LNCAP (cell line): Measurements from ENCODE around the gene MPRIP.

Source experiments
- TF ChIP-seq, protein P1 (sequence below): fragments of 450-650 bp; IDR thresholded peaks from 2 replicates; pipeline ENCODE4 v1.5.1; 2017; ENCODE audit warnings: mild to moderate bottlenecking

MPRIP gene

DNA sequence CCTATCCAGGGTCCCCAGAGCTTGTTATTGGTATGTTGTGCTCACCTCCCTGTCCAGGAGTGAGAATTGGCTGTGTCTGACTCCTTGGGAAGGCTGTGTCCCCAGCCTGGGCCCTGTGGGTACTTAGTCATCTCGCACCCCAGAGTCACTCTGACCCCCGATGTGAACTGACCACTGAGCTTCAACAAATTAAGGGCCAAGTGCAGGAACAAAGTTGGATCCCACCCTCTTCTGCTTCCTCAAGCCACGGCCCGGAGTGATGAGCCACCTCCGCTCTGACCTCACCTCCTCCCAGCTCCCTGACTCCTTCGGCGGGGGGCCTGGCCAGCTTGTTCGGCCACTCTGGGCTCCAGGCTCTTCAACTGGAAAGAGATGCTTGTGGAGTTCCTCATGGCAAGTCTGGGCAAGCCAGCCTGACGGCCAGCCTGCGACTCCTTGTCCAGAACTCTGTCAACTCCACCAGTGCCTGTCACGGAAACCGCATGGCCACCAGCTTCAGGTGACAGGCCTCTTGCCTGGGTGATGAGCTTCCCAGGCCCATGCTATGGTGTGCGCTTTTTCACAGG, 22.3 kb upstream of the MPRIP start:
- TF ChIP-seq, protein P1, sequence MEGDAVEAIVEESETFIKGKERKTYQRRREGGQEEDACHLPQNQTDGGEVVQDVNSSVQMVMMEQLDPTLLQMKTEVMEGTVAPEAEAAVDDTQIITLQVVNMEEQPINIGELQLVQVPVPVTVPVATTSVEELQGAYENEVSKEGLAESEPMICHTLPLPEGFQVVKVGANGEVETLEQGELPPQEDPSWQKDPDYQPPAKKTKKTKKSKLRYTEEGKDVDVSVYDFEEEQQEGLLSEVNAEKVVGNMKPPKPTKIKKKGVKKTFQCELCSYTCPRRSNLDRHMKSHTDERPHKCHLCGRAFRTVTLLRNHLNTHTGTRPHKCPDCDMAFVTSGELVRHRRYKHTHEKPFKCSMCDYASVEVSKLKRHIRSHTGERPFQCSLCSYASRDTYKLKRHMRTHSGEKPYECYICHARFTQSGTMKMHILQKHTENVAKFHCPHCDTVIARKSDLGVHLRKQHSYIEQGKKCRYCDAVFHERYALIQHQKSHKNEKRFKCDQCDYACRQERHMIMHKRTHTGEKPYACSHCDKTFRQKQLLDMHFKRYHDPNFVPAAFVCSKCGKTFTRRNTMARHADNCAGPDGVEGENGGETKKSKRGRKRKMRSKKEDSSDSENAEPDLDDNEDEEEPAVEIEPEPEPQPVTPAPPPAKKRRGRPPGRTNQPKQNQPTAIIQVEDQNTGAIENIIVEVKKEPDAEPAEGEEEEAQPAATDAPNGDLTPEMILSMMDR, result no peak

DNA sequence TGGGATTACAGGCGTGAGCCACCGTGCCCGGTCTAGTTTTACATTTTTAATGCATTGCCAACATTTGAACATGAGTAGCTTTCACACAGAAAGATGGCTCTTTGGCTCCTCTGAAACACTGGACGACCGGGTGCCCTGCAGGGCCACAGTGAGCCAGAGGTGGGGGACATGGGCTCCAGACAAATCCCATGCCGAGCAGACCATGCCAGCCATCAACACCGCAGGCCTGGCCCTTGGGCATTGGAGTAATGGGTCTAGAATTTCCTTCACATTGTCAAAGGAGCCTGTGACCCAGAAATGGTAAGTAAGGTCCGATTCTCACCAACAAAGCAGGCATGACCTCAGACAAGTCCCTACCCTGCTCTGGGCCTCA, 21.4 kb upstream of the MPRIP start:
- TF ChIP-seq, protein P1, result no peak

DNA sequence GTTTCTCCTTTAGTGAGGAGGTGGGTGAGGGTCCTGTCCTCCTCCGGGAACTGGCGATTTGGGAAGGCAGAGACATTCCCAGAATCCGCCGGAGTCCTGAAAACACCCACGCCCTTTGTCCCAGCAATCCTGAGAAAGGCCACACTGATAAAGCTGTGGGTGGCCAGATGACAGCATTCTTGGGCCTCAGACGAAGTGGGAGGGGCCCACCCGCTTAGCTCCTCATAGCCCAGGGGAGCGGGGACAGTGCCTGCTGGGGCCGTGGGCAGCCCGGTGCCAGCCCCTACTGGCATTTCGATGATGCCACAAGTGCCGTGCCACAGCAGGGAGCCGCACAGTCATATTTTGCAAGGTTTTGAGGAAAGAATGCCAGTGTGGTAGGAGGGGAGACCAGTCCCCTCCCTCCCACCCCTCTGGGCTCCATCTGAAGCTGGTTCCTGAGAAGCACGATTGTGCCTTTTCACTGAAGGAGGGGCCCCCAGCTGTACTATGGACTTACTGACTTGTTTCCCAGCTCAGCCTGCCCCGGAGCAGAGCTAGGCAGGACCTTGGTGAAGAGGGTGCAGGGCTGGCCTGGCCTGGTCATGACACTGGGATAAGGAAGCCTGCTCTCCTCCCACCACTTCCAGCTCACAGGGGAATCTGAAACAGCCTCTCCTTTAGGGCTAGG, 20.9 kb upstream of the MPRIP start:
- TF ChIP-seq, protein P1, result no peak

DNA sequence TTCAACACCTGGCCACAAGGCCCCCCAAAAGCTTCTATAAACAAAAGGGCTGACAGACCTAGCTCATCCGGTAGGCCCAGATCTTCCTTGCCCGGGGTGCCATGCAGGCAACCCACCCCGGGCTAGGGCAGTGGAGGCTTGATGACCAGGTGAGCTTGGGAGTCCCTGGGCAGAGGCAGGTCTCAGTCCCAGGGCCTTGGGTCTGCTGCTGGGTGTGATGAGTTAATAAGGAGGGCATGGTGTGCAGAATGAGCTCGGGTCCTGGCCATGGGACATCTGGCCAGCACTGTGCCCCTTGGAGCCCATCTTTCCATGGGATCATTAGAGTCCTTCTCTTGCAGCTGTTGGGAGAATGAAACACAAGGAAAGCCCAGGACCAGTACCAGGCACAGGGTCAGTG, 20.2 kb upstream of the MPRIP start:
- TF ChIP-seq, protein P1, result no peak

DNA sequence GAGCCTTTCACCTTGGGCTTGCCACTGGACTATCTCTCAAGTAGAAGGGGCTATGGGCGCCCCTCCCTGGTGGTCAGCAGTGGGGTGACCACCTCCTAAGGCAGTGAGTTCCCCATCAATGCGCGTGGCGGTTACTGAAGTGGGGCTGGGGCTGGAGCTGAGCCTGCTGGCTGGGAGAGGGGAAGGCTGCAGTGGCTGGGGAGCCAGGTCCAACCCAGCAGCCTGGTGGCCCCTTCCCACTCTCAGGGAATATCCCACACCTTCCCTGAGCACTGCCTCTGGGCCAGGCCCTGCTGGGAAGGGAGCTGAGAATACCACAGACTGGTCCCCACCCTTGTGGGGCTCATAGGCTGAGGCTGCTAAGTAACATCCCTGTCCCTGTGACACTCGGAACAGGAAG, 19.8 kb upstream of the MPRIP start:
- TF ChIP-seq, protein P1, result no peak

DNA sequence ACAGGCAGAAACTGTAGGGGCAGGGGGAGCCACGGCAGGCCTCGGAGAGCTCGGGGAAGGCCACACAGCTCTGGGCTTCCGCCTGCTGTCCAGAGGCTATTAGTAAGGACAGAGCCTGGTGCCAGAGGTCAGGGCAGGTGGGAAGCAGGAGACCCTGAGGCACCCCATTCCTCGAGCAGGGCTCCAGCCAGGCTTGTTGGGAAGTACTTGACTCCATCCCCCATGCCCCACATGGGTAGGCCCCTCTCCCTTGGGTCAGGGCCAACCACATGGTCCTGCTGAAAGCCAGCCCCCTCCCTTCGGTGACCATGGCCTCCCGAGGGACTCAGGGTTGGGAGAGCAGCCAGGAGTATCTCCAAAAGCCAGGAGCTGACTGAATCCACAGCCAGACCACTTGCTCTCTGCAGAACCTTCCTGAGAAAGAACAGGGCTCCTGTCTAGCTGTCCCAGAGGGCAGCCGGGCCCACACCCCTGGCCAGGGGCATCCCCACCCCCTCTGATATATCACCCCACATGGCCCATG, 17.4 kb upstream of the MPRIP start:
- TF ChIP-seq, protein P1, result no peak

DNA sequence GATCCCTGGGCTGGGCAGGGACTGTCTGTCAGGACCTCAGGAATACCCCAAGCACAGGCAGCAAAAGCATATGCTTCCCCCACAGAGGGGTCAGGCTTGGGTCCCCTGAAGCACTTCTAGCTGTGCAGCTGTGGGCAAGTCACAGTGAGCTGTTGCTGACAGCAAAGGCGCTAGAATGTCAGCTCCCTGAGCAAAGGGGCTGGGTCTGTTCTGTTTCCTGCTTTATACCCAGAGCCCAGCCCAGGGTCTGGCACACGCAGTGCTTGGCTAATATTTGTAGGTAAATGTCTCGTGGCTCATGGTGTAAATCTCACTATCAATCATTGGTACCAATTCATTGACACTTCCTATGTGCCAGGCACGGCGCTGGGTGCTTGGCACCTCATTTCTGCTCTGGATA, 16.6 kb upstream of the MPRIP start:
- TF ChIP-seq, protein P1, result no peak

DNA sequence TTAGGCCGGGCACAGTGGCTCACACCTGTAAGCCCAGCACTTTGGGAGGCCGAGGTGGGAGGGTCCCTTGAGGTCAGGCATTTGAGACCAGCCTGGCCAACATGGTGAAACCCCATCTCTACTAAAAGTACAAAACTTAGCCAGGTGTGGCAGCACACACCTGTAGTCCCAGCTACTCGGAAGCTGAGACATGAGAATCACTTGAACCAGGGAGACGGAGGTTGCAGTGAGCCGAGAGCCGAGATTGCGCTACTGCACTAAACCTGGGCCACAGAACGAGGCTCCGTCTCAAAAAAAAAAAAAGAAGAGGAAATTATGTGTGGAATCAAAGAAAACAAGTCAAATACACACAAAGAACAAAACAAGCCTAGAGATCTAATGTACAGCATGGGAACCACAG, 16.1 kb upstream of the MPRIP start:
- TF ChIP-seq, protein P1, result no peak
